HCT116 (cell line): ENCODE measurements around the gene ANO2. TPM values are rescaled to one million over a fixed set of nuclear protein-coding genes. Genes with fewer than 3 reads are reported as not detected.

Source experiments
- ATAC-seq: fragments of 200-7000 bp; cut with Tn5 transposase; 2 replicates; pipeline ENCODE4 v1.9.1; 2020; ENCODE audit warnings: mild to moderate bottlenecking, moderate library complexity
- BruUV-seq: library from RNA; stranded (reverse); fragments of 400-500 nt; replicated peaks from 2 replicates; lab custom pipeline; 2021; lab: Mats Ljungman, UMichigan
- CTCF ChIA-PET: fragments of 300-600 bp; sonication (Branson Sonifier 250); formaldehyde crosslinking; loops from one replicate; lab custom pipeline; 2021; ENCODE audit warnings: antibody characterized with exemption; lab: Charles Lee
- POLR2A ChIA-PET: fragments of 300-600, 350-600 bp; sonication (Branson Sonifier 250); formaldehyde crosslinking; loops from one replicate; lab custom pipeline; 2021; ENCODE audit warnings: antibody characterized with exemption; lab: Charles Lee
- RAD21 ChIA-PET, 2 experiments: fragments of 300-600 bp; sonication (Branson Sonifier 250); formaldehyde crosslinking; loops; one replicate each; lab custom pipeline; 2023; ENCODE audit warnings: low total read pairs in 2 of 2; ENCODE audit not compliant: uncharacterized antibody in 2 of 2, unreplicated experiment in 2 of 2, low non-redundant PET in 1 of 2; lab: Charles Lee
- DNase-seq: peaks from one replicate; pipeline ENCODE4 v3.0.0-alpha.2; 2010; ENCODE audit warnings: low read depth, low spot score
- H2AFZ ChIP-seq: fragments of 200-600 bp; shearing (Covaris generic), sonication (generic); 2 replicates; pipeline ENCODE4 v1.6.1; 2017; ENCODE audit warnings: low read depth, mixed run types, mixed read lengths, antibody characterized with exemption, low read length; ENCODE audit not compliant: poor library complexity, severe bottlenecking
- H3K27ac ChIP-seq: 2 replicates; pipeline ENCODE4 v1.5.1; 2012; ENCODE audit warnings: low read depth, low read length
- H3K27me3 ChIP-seq: fragments of 200-600 bp; sonication (generic); 2 replicates; pipeline ENCODE4 v1.6.1; 2016; ENCODE audit warnings: mixed run types, low read length, mixed read lengths; ENCODE audit not compliant: insufficient read depth
- H3K36me3 ChIP-seq, 2 experiments: fragments of 200-500 bp in 1 of 2; fragments of 200-600 bp in 1 of 2; sonication (Bioruptor generic) in 1 of 2; sonication (generic) in 1 of 2; 2 replicates each; pipeline versions ENCODE4 v1.5.1 to v1.6.1; 2014 to 2016; ENCODE audit warnings: low read length in 2 of 2, inconsistent platforms in 1 of 2, mixed read lengths in 1 of 2, mixed run types in 1 of 2; ENCODE audit not compliant: insufficient read depth in 2 of 2, control insufficient read depth in 1 of 2
- H3K4me1 ChIP-seq, 2 experiments: fragments of 200-600 bp in 1 of 2; sonication (generic) in 1 of 2; 2 replicates each; pipeline versions ENCODE4 v1.5.1 to v1.6.1; 2012 to 2017; ENCODE audit warnings: low read length in 2 of 2, inconsistent platforms in 1 of 2, mild to moderate bottlenecking in 1 of 2, mixed read lengths in 1 of 2, mixed run types in 1 of 2, moderate library complexity in 1 of 2; ENCODE audit not compliant: insufficient read depth in 2 of 2, control insufficient read depth in 1 of 2
- H3K4me2 ChIP-seq: fragments of 200-600 bp; sonication (generic); 2 replicates; pipeline ENCODE4 v1.6.1; 2017; ENCODE audit warnings: mixed run types, low read length, mixed read lengths
- H3K4me3 ChIP-seq, 2 experiments: fragments of 200-600 bp in 1 of 2; sonication (generic) in 1 of 2; replicated peaks in 1 of 2; 2 replicates each; pipeline ENCODE4 v1.5.1; 2011 to 2016; ENCODE audit warnings: low read length in 2 of 2, control low read depth in 1 of 2, low read depth in 1 of 2, mild to moderate bottlenecking in 1 of 2, mixed read lengths in 1 of 2, mixed run types in 1 of 2
- H3K79me2 ChIP-seq: fragments of 200-600 bp; sonication (generic); 2 replicates; pipeline ENCODE4 v1.6.1; 2017; ENCODE audit warnings: mild to moderate bottlenecking, mixed run types, low read length, moderate library complexity, mixed read lengths; ENCODE audit not compliant: insufficient read depth
- H3K9ac ChIP-seq: fragments of 200-600 bp; sonication (generic); 2 replicates; pipeline ENCODE4 v1.6.1; 2016; ENCODE audit warnings: low read length, mixed read lengths
- H3K9me2 ChIP-seq: fragments of 200-600 bp; sonication (generic), shearing (Covaris generic); 2 replicates; pipeline ENCODE4 v1.6.1; 2017; ENCODE audit warnings: mixed run types, mild to moderate bottlenecking, moderate library complexity; ENCODE audit not compliant: insufficient read depth
- H3K9me3 ChIP-seq, 2 experiments: fragments of 200-500 bp in 1 of 2; fragments of 200-600 bp in 1 of 2; sonication (Bioruptor generic) in 1 of 2; sonication (generic) in 1 of 2; 2 replicates each; pipeline ENCODE4 v1.6.1; 2014 to 2017; ENCODE audit warnings: low read length in 2 of 2, mixed read lengths in 2 of 2, inconsistent platforms in 1 of 2, low read depth in 1 of 2, mild to moderate bottlenecking in 1 of 2, mixed run types in 1 of 2, moderate library complexity in 1 of 2; ENCODE audit not compliant: control insufficient read depth in 1 of 2, insufficient read depth in 1 of 2
- H4K20me1 ChIP-seq: fragments of 200-600 bp; sonication (generic), shearing (Covaris generic); 2 replicates; pipeline ENCODE4 v1.6.1; 2017; ENCODE audit warnings: mixed run types, mild to moderate bottlenecking, moderate library complexity; ENCODE audit not compliant: insufficient read depth
- CBX3 ChIP-seq: IDR thresholded peaks from 2 replicates; pipeline ENCODE4 v1.6.1; 2012; ENCODE audit warnings: low read depth
- CTCF ChIP-seq, 3 experiments: fragments of 200-600 bp in 1 of 3; sonication (generic) in 1 of 3; IDR thresholded peaks in 2 of 3; conservative IDR thresholded peaks in 1 of 3; 2 replicates each; pipeline ENCODE4 v1.5.1; 2012 to 2017; ENCODE audit warnings: low read depth in 2 of 3, low read length in 2 of 3, antibody characterized with exemption in 1 of 3, borderline replicate concordance in 1 of 3, control low read depth in 1 of 3, mild to moderate bottlenecking in 1 of 3, mixed read lengths in 1 of 3, mixed run types in 1 of 3, moderate library complexity in 1 of 3; ENCODE audit not compliant: insufficient read depth in 1 of 3
- ELF1 ChIP-seq: IDR thresholded peaks from 2 replicates; pipeline ENCODE4 v1.6.1; 2012; ENCODE audit warnings: low read depth, borderline replicate concordance
- EZH2 ChIP-seq: fragments of 200-600 bp; sonication (generic); IDR thresholded peaks from 2 replicates; pipeline ENCODE4 v1.6.1; 2017; ENCODE audit warnings: antibody characterized with exemption, mixed run types
- FOSL1 ChIP-seq: IDR thresholded peaks from 2 replicates; pipeline ENCODE4 v1.6.1; 2012; ENCODE audit warnings: low read depth
- JUND ChIP-seq: IDR thresholded peaks from 2 replicates; pipeline ENCODE4 v1.6.1; 2012
- POLR2AphosphoS5 ChIP-seq: IDR thresholded peaks from 2 replicates; pipeline ENCODE4 v1.6.1; 2011; ENCODE audit warnings: mild to moderate bottlenecking, low read depth, low read length, moderate library complexity
- RAD21 ChIP-seq: IDR thresholded peaks from 2 replicates; pipeline ENCODE4 v1.6.1; 2012; ENCODE audit warnings: low read depth, mild to moderate bottlenecking
- SIN3A ChIP-seq: IDR thresholded peaks from 2 replicates; pipeline ENCODE4 v1.6.1; 2012; ENCODE audit warnings: low read depth
- SP1 ChIP-seq: IDR thresholded peaks from 2 replicates; pipeline ENCODE4 v1.6.1; 2012; ENCODE audit warnings: low read depth
- SRF ChIP-seq: IDR thresholded peaks from 2 replicates; pipeline ENCODE4 v1.6.1; 2012; ENCODE audit warnings: low read depth
- TCF7L2 ChIP-seq: IDR thresholded peaks from 2 replicates; pipeline ENCODE4 v1.7.0; 2011; ENCODE audit warnings: borderline replicate concordance, inconsistent platforms; ENCODE audit not compliant: insufficient read depth, insufficient read length; ENCODE audit errors: extremely low read depth
- YY1 ChIP-seq: IDR thresholded peaks from 2 replicates; pipeline ENCODE4 v1.6.1; 2011; ENCODE audit warnings: low read length, low read depth, moderate library complexity, mild to moderate bottlenecking; ENCODE audit not compliant: insufficient replicate concordance; ENCODE audit errors: extremely low read depth
- ZBTB33 ChIP-seq: IDR thresholded peaks from 2 replicates; pipeline ENCODE4 v1.6.1; 2011; ENCODE audit warnings: mild to moderate bottlenecking, low read length, moderate library complexity; ENCODE audit not compliant: insufficient replicate concordance; ENCODE audit errors: extremely low read depth
- ZFX ChIP-seq: fragments of 450-650 bp; IDR thresholded peaks from 2 replicates; pipeline ENCODE4 v1.6.1; 2017
- ZNF274 ChIP-seq: fragments of 200-500 bp; sonication (Bioruptor generic); IDR thresholded peaks from 2 replicates; pipeline ENCODE4 v1.6.1; 2014; ENCODE audit warnings: mild to moderate bottlenecking, low read depth, low read length, inconsistent platforms
- intact Hi-C: fragments of 100-400 bp; cut with micrococcal nuclease; formaldehyde crosslinking; loops from 2 replicates; pipeline ENCODE4 v1.10.0; 2022
- total RNA-seq: library from RNA; stranded (reverse); gene quantifications from one replicate; pipeline ENCODE4 v1.2.1, GENCODE V29; 2021; ENCODE audit not compliant: unreplicated experiment
- TF ChIP-seq, protein P1 (sequence below): IDR thresholded peaks from 2 replicates; pipeline ENCODE4 v1.6.1; 2012

ANO2 gene
- total RNA-seq, 1 experiment from 2014 or later = not detected

DNA sequence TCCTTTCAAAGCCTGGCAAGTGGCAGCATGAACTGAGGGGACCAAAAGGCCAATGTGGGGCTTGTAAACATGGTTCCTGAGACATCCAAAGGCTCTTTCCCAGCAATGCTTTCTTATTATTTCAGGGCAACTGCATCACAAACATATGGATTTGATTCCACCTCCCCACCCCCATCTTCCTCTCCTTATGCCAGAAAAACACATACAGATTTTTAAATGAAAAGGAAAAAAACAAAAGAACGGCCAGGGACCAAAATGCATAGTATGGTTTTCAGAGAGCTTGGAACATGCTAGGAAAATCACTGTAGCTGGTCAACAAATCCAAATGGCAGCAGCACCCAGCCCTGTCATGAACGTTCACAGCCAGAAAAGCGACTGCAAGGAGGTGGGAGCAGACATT, 167.6 kb downstream of the ANO2 start:
- no peak overlapping the region for H3K9ac ChIP-seq
- TF ChIP-seq SIN3A (no peak), FOSL1 (no peak), CBX3 (no peak), YY1 (no peak), TCF7L2 (no peak), CTCF (IDR thresholded peaks at IDR 0.05 in 2 of 3, conservative IDR thresholded peaks at IDR 0.05 in 1 of 3; ENCODE audit: borderline replicate concordance in 1 of 3, insufficient read depth in 1 of 3, low read depth in 2 of 3, low read length in 2 of 3) (no peak)
- CTCF ChIA-PET = no interaction called here

DNA sequence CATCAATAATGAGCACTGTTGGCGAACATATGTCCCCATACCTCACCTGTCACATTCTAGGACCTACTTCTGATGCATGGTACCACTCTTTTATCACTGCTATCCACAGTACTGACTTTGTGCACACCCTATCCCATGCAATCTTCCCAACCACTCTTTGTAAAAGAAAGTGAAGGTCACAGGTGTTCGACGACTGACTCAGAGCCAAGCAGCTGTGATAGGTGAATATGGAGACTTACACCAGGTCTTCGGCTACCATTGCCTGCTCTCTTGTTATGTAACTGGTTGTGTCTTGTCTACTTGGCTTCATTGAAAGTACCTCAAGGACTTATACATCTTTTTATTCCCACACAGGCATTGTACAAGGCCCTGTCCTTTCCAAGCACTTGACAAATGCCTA, 169.0 kb downstream of the ANO2 start:
- intact Hi-C loops = no loop called here
- ChIA-PET CTCF (no interaction called here), RAD21 (no interaction called here), POLR2A (no interaction called here)
- no peak overlapping the region for H3K4me3 ChIP-seq
- no peak overlapping the region for H3K9ac ChIP-seq
- no peak overlapping the region for H3K4me2 ChIP-seq
- DNase-seq (no peak), ATAC-seq (no peak)
- H4K20me1 ChIP-seq = no peaks in the 10 kb centered on the region
- H3K36me3 ChIP-seq = no peaks in the 10 kb centered on the region
- no peak overlapping the region for H3K27ac ChIP-seq
- H3K4me1 ChIP-seq = no peaks in the 10 kb centered on the region
- H3K27me3 ChIP-seq = peaks cover 13% of the 10 kb centered on the region
- no peak overlapping the region for H2AFZ ChIP-seq
- no peaks in the 10 kb centered on the region for H3K9me2 ChIP-seq
- H3K9me3 ChIP-seq = no peaks in the 10 kb centered on the region
- no peaks in the 10 kb centered on the region for H3K79me2 ChIP-seq
- BruUV-seq = no TSS peak
- no peak for TF ChIP-seq RAD21
- no peak for TF ChIP-seq SP1
- no peak for TF ChIP-seq SRF
- no peak for TF ChIP-seq ZNF274
- TF ChIP-seq, protein P1, sequence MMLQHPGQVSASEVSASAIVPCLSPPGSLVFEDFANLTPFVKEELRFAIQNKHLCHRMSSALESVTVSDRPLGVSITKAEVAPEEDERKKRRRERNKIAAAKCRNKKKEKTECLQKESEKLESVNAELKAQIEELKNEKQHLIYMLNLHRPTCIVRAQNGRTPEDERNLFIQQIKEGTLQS = no peak
- no peak for TF ChIP-seq ELF1
- no peak for TF ChIP-seq ZFX
- no peak for TF ChIP-seq JUND
- TF ChIP-seq ZBTB33 = no peak
- TF ChIP-seq CBX3 = no peak
- TF ChIP-seq EZH2 = no peak
- no peak for TF ChIP-seq POLR2AphosphoS5

More for the DNA sequence above, 167.6 kb downstream of the ANO2 start:
- peaks cover 12% of the 10 kb centered on the region; the same call in 1 of the 2 replicates for H3K27me3 ChIP-seq
- H3K9me3 ChIP-seq = no peaks in the 10 kb centered on the region
- no peak overlapping the region for H2AFZ ChIP-seq
- ATAC-seq (no peak), DNase-seq (no peak)
- ChIA-PET POLR2A (no interaction called here), RAD21 (no interaction called here)
- no TSS peak for BruUV-seq
- H3K9me2 ChIP-seq = no peaks in the 10 kb centered on the region
- intact Hi-C loops = no loop called here
- H3K4me2 ChIP-seq = no peak overlapping the region
- H3K27ac ChIP-seq = no peak overlapping the region
- H3K4me1 ChIP-seq = no peaks in the 10 kb centered on the region
- H3K36me3 ChIP-seq = no peaks in the 10 kb centered on the region
- H3K79me2 ChIP-seq = no peaks in the 10 kb centered on the region
- no peaks in the 10 kb centered on the region for H4K20me1 ChIP-seq
- no peak overlapping the region for H3K4me3 ChIP-seq
